Inferior parietal cortex (tissue), 1 donor: ENCODE data around the gene CCZ1.
"Not testable (repeated sequence)": the region's sequence is repeated elsewhere in the genome, so short reads cannot be mapped to it uniquely, and the experiment has no call there.

Experiments
- DNase-seq: peaks from one replicate; pipeline ENCODE4 v3.0.0-alpha.2; 2016; ENCODE audit errors: extremely low spot score

The CCZ1 gene

DNA sequence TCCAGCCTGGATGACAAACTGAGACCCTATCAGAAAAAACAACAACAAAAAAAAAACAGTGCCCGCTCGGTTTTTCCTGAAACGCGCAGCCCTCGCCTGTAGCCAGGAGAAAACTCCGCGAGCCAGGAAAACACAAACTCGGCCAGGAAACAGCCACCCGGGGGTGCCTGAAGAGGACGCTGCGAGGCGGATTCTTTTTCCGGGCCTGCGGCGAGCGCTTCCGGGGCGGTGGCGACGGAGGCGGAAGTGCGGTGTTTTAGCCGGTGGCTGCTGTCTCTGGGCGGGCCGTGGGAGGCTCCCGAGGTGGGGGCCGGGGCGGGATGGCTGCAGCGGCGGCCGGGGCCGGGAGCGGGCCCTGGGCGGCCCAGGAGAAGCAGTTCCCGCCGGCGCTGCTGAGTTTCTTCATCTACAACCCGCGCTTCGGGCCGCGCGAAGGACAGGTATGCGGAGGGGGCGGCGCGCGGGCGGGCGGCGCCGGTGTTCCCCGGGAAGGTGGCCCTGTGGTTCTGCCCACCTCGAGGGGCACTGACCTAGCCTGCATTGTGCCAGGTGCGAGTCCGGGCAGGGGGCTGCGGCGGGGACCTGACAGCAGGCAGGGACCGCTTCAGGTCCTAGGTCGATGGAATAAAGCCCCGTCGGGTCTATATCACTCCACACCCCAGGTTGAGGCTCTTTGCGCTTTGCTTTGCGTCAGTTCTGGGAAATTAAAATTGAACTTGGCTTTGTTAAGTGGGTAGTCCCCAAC is at the start of gene CCZ1:
CCZ1 (plus strand) TSS at position 254 of the 745 bp plus-strand sequence; CDS start at position 321, 67 bp downstream.
- DNase-seq, result peak; percentile 49

DNA sequence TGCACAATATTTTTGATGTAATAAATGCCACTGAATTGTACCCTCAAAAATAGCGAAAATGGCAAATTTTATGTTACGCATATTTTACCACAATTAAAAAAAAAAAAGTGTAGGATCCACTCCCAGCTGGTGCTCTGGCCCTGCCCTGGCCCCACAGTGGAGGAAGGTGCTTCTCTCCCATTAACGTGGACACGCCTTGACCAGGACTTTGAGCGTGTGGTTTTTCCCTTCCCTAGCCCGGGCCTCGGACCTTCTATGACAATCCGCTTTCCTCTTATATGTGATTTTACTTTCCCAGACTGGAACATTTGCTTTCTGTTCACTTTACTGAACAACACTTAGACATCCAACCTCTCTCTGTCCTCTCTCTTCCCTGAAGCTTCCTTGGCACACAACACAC is 47.6 kb upstream of the CCZ1 start:
- no peak for DNase-seq

DNA sequence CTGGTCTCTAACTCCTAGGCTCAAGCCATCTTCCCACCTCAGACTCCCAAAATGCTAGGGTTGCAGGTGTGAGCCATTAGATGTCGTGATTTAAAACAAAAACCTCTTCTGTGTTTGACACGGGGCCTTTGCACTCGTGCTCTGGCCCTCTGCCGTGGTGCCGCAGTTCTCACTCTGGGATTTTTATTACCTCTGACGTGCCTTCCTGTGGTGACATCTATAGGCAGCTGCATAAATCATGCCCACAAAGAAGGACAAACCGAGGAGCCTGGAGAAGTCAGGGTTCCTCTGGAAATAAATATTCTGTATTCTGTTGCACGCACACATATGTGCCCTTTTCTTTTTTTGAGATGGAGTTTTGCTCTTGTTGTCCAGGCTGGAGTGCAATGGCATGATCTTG is 43.8 kb upstream of the CCZ1 start:
- no peak for DNase-seq

DNA sequence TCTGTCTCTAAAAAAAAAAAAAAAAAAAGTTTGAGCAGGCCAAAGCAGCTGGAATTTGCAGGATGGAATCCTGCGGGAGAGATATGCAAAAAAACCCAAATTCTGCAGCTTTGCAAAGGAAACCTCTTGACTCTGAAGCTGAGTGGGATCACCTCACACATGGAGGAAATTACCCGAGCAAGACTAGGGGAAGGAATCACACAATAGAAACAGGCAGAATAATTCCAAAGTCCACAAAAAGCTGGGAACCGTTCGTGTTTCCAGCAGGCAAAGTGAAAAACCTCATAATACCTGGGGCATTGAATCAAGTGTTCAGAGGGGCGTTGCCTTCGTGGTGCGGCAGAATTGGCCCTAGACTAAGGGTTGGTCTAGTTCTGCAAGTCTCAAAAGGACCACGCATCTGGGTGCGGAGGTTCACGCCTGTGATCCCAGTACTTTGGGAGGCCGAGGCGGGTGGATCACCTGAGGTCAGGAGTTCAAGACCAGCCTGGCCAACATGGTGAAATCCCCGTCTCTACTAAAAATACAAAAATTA is 41.4 kb upstream of the CCZ1 start:
- DNase-seq, result not testable (repeated sequence)

DNA sequence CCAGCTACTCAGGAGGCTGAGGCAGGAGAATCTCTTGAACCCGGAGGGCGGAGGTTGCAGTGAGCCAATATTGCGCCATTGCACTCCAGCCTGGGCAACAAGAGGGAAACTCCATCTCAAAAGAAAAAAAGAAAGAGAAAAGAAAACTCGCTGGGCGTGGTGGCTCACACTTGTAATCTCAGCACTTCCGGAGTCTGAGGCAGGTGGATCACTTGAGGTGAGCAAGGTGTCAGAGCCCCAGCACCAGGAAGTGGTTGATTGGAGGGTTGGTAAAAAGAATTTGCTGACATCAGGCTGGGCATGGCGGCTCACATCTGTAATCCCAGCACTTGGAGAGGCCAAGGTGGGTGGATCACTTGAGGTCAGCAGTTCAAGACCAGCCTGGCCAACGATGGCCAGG is 40.0 kb upstream of the CCZ1 start:
- DNase-seq, result not testable (repeated sequence)

DNA sequence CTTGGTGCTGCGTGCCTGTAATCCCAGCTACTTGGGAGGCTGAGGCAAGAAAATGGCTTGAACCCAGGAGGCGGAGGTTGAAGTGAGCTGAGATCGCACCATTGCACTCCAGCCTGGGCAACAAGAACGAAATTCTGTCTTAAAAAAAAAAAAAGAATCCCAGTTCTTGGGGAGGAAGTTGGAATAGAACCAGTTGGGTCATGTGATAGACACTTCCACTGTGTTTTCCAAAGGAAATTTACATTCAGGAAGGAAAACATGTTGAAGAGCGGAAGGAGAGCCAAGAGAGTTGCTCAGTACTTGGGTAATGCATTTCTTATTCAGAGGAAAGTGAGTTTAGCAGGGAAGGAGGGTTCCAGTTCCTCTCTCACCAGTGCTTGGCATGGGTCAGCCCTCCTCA is 37.3 kb upstream of the CCZ1 start:
- DNase-seq, result not testable (repeated sequence)

DNA sequence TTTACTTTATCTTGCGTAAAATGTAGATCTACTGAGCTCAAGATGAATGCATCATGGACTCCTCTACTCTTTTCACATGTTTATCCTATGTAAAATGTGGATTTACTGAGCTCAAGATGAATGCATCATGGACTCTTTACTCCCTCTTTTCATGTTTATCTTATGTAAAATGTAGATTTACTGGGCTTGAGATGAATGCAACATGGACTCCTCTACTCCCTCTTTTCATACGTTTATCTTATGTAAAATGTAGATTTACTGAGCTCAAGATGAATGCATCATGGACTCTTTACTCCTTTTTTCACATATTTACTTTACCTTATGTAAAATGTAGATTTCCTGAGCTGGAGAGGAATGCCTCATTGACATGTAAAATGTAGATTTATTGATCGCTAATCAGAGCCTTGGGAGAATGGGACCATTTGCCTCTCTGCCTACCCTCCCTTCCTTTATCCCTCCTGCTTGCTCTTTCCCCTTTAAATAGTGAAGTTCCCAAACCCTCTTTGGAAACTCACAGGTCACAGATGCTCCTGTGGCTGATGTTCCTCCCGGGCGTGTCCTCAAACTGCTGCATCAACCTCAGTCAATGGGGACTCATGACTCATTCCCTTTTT is 35.7 kb upstream of the CCZ1 start:
- DNase-seq, result not testable (repeated sequence)

DNA sequence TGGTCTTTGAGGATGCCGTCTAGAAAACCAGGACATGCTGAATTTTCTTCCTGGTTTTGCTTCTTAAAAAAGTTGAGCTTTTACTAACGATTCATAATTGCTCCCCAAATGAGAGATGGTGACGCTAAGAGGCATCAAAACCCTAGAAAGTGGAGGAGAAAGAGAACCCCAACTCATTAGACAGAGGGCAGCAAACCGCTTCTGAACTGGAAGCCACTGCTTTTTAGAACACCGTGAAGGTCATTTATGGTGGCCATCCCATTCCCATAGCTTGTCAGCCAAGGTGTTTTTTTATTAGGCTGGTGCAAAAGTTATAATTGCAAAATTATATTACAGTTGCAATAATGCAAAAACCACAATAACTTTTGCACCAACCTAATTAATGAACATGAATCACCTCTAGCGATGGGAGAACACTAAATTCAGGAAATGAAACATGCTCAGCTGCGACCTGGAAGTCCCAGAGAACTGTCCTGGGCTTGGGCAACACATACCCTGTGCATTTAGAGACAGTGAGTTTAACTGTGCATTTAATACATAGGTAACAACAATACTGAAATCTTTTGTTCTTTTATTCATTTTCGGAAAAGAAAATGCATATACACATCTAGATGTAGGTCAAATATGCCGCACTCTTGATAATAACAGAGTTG is 33.1 kb upstream of the CCZ1 start:
- DNase-seq, result peak; percentile 29

DNA sequence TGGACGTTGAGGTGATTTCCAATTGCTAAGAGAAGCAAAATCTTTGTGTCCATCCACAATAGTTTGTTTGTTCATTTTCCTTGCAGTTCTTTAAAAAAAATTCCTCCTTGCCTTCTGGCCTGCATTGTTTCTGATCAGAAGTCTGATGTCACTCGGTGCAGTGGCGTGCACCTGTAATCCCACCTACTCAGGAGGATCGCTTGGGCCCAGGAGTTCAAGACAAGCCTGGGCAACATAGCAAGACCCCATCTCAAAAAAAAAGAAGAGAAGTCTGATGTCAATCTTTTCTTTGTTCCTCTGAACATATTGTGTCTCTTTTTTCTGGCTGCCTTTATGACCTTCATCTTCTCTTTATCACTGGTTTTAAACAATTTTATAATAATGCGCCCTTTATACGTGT is 31.5 kb upstream of the CCZ1 start:
- no peak for DNase-seq

DNA sequence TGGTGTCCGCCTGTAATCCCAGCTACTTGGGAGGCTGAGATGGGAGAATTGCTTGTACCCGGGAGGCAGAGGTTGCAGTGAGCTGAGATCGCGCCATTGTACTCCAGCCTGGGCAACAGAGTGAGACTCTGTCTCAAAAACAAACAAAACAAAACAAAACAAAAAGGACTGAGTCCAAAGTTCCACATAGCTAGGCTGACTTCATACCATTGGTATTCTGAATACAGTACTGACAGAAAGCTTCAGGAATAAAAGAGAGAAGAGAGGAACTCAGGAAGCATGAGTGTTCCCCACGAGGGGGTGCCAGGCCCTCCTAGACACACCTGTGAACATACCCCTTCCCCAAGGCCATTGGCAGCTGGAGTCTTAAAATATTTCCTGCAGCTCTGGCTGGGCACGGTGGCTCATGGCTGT is 29.6 kb upstream of the CCZ1 start:
- not testable (repeated sequence) for DNase-seq

DNA sequence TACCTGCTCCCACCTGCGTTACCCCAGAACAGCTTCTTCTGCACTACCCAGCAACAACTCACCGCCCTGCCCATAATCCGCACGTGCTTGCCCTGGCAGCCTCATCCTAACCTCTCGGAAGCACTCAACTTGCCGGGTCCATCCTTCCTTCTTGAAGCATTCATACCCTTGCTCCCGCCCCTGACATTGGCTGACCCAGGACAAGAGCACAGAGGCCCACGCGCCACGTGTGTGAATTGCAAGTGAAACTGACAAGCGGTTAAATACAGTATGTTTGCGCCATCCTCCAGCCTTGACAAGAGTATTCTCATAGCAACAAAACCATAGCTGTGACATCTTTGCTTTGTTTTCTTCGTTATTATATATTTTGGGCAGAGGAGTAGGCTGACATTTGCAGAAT is 28.8 kb upstream of the CCZ1 start:
- DNase-seq, result no peak

DNA sequence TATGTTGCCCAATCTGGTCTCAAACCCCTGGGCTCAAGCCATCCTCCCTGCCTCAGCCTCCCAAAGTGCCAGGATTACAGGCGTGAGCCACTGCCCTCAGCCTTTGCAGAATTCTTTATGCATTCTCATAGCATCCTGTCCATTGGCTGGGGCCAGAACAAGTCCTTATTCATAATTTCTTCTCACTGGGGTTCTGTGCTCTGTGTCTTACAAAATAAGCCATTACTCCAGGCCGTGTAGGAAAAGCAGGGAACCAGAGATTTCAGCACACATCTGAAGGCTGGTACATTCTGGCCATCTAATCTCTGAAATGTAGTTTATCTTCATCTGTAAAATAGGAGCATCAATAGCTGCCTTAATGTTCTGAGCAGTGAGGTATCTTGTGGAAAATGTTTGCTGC is 28.2 kb upstream of the CCZ1 start:
- DNase-seq, result no peak

DNA sequence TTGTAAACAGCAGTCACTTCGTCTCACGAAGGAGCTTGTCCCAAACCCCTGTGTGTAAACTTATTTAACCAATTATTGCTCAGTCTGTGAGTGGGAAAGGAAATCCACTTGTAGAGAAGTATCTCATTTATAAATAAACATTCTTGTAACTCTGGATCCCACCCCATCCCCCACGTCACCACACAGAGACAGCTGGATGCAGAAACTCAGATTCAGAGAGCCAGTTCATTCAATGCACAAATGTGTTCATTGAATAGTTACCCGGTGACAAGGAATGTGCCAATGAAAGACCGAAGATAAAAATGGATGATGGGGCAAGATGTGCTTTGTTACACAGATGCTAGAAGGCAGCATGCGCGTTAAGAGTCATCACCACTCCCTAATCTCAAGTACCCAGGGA is 26.2 kb upstream of the CCZ1 start:
- DNase-seq, result no peak

DNA sequence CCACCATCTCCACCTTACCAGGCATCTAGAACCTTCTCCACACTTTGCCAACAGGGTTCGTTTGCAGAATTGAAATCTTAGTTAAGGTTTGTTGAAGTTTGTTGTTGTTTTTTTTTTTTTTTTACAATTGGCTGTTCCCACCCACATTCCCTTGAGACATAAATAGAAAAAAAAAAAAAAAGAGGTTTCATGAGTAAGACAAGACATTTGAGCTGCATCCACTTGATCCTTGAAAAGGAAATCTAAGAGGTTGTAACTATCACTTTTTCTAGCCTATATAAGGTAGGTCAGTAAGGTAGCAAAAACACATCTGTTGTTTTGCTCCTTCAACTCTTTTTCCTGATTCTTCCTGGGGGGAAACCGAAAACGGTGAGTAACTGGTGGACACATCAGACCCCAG is 18.9 kb upstream of the CCZ1 start:
- DNase-seq, result not testable (repeated sequence)

DNA sequence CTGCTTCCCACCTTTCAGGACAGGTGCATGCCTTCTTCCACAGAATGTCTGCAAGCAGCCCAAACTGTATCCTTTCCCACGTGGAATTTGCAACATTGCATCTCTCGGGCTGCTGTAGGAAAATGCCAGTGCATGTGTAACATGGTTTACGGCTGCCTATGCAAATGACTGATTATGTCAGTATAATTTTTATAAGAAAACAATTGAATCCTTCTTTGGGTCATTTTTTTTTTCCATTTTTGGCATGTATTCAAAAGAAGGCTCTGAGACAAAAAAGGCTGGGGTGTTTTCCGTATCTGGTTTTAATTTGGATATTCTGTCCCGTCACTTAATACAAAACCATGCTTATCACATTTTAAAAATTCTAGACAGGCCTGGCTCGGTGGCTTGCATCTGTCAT is 18.4 kb upstream of the CCZ1 start:
- peak; percentile 35 for DNase-seq

DNA sequence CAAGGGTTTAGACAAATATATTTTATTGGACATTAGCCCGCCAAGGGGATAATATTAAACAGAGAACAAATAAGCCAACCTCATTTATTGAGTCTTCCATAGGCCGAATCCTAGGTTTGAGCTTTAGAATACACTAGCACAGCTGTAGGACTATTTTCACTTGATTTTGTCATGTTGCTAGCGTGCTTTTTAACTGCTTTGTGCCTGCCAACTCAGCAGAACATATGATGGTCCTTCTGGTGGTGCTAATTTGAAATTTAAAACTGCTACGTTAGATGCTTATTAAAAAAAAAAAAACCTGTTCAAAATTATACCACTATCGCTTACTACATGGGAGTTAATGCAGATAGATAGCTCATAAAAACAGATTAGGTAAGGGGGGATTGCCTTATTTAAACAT is 14.1 kb upstream of the CCZ1 start:
- not testable (repeated sequence) for DNase-seq

DNA sequence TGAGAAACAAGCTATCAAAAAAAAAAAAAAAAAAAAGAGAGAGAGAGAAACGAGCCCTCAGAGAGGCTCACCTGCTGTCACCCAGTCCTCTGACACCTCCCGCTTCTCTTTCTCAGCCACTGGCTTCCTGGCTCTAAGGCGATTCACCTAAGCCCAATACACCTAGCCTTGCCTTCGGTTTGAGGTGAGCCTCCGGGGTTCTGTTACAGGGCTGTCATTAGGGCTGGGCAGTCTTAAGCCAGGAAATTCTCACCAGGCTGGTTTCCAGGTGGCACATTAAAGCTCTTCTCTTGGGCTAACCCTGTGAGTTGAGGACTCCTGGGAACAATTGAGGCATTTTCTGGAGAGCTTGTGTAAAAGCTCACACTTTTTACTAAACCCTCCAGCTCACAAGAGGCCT is 10.5 kb upstream of the CCZ1 start:
- not testable (repeated sequence) for DNase-seq

DNA sequence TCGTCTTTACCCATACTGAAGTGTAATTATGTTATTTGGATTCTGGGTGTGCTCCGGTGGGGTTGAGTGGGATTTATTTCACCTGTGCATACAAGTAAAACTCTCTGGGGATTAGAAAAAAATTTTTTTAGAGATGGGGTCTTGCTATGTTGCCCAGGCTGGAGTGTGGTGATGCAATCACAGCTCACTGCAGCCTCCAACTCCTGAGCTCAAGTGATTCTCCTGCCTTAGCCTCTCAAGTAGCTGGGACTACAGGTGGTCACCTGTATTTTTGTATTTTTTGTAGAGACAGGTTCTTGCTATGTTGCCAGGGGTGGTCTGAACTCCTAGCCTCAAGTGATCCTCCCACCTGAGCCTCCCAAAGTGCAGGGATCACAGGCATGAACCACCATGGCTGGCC is 8.3 kb upstream of the CCZ1 start:
- DNase-seq, result not testable (repeated sequence)

DNA sequence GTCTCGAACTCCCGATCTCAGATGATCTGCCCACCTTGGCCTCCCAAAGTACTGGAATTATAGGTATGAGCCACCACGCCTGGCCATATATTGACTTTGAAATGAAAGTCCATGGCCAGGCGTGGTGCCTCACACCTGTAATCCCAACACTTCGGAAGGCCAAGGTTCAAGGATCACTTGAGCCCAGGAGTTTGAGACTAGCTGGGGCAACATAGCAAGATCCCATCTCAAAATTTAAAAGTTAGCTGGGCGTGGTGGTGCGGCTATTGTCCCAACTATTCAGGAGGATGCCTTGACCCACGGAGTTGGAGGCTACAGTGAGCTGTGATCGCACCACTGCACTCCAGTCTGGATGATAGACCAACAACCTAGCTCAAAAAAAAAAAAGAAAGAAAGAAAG is 6.0 kb upstream of the CCZ1 start:
- DNase-seq, result no peak

DNA sequence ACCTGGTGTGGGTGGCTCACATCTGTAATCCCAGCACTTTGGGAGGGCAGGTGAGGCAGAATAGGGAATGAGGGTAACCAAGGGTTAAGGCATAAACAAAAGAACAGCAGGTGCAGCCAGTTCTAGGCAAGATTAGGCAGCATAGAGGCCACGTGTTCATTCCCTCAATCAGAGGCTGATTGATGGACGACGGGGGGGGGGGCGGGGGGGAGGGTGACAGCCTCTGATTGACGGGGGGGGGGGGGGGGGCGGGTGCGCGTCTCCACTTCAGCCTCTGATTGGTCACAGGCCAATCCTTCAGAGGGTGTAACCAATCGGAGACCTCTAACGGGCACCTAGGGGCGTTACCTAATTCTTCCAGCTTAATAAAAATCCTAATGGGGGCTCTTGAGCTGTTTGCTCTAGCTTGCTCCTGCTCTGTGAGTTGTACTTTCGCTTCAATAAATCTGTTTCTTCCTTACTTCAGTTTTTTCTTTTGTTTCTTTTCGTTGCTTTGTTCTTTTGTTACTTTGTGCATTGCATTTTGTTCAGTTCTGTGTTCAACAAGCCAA is 1.1 kb upstream of the CCZ1 start:
- DNase-seq, result peak; percentile 38

DNA sequence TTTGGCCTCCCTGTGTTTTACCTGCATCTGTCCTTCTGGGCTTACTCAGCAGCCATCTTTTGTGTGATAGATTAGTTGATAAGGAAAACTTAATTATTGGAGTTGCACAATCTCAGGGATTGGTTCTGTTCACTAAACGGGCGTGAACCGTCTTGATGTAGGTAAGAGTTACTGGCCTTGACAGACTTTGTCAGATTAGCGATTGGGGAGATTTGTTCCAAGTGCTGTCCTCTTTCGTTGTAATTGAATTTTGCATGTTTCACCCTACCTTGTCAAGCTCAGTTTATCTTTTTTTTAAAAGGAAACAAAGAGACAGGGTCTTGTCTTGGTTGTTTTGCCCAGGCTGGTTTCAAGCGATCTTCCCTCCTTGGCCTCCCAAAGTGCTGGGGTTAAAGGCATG is 4.5 kb downstream of the CCZ1 start:
- DNase-seq, result not testable (repeated sequence)

DNA sequence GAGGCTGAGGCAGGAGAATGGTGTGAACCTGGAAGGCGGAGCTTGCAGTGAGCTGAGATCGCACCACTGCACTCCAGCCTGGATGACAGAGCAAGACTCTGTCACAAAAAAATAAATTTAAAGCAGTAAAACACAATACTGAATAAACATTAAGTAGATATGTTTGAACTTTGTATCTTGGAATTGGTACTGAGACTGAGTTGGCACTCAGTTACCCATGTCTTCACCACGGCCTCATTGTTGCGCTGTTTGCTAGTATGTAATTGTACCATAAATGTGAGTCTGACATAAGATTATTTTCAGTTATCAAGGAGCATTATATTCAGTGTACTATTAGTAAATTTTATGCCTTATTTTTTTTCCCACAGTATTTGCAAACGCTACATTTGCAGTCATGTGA is 6.2 kb downstream of the CCZ1 start:
- DNase-seq, result not testable (repeated sequence)
